B cell (primary cell): ENCODE results near the gene CAMTA2. TPM values are rescaled to one million over a fixed set of nuclear protein-coding genes. Genes with fewer than 3 reads are reported as not detected.

Source experiments
- ATAC-seq: fragments of 200-7000 bp; cut with Tn5 transposase; one replicate; pipeline ENCODE4 v1.10.0; 2021; ENCODE audit warnings: low read depth, mild to moderate bottlenecking, moderate number of reproducible peaks, moderate library complexity
- CTCF ChIA-PET: fragments of 350-600 bp; sonication (Branson Sonifier 250); formaldehyde crosslinking; loops from one replicate; lab custom pipeline; 2021; ENCODE audit warnings: antibody characterized with exemption, inconsistent platforms; lab: Charles Lee
- POLR2A ChIA-PET: fragments of 350-600 bp; sonication (Branson Sonifier 250); formaldehyde crosslinking; loops from one replicate; lab custom pipeline; 2021; ENCODE audit warnings: antibody characterized with exemption; lab: Charles Lee
- DNase-seq: peaks from one replicate; pipeline ENCODE4 v3.0.0; 2013
- H2AFZ ChIP-seq: 2 replicates; pipeline ENCODE4 v1.6.1; 2012; ENCODE audit warnings: mild to moderate bottlenecking, low read depth, low read length; ENCODE audit not compliant: insufficient read depth, poor library complexity, severe bottlenecking
- H3K27ac ChIP-seq, 2 donors: 1 replicate in 1 of 2; 2 replicates in 1 of 2; pipeline ENCODE4 v1.5.1; 2012 to 2013; ENCODE audit warnings: low read length in 2 of 2, mild to moderate bottlenecking in 2 of 2, moderate library complexity in 1 of 2
- H3K27me3 ChIP-seq, 4 experiments: fragments of 200-600 bp in 1 of 4; sonication (generic) in 1 of 4; replicated peaks in 1 of 4; 1 replicate in 2 of 4; 2 replicates in 2 of 4; pipeline versions ENCODE4 v1.6.1 to v1.7.0; 2013 to 2016; ENCODE audit warnings: low read length in 3 of 4, mild to moderate bottlenecking in 2 of 4, mixed read lengths in 1 of 4, moderate library complexity in 1 of 4; ENCODE audit not compliant: insufficient read depth in 4 of 4, control insufficient read depth in 3 of 4; ENCODE audit errors: control extremely low read depth in 1 of 4
- H3K36me3 ChIP-seq, 2 experiments: replicated peaks in 1 of 2; 1 replicate in 1 of 2; 2 replicates in 1 of 2; pipeline versions ENCODE4 v1.6.1 to v1.7.1; 2013; ENCODE audit warnings: low read length in 1 of 2; ENCODE audit not compliant: insufficient read depth in 2 of 2, control insufficient read depth in 1 of 2; ENCODE audit errors: control extremely low read depth in 1 of 2, extremely low read depth in 1 of 2
- H3K4me1 ChIP-seq, 2 donors: fragments of 200-600 bp in 1 of 2; sonication (generic) in 1 of 2; 1 replicate in 1 of 2; 2 replicates in 1 of 2; pipeline versions ENCODE4 v1.5.1 to v1.6.1; 2013 to 2017; ENCODE audit warnings: low read length in 2 of 2; ENCODE audit not compliant: control insufficient read depth in 2 of 2, insufficient read depth in 2 of 2
- H3K4me2 ChIP-seq: replicated peaks from 2 replicates; pipeline ENCODE3; 2012; ENCODE audit warnings: mild to moderate bottlenecking, low read depth, low read length; ENCODE audit not compliant: poor library complexity, severe bottlenecking
- H3K4me3 ChIP-seq, 5 experiments: fragments of 200-600 bp in 1 of 5; sonication (generic) in 1 of 5; 1 replicate in 3 of 5; 2 replicates in 2 of 5; pipeline versions ENCODE4 v1.5.1 to v1.7.0; 2011 to 2016; ENCODE audit warnings: low read length in 4 of 5, mild to moderate bottlenecking in 4 of 5, low read depth in 2 of 5, control low read depth in 1 of 5, moderate library complexity in 1 of 5; ENCODE audit not compliant: insufficient read depth in 1 of 5; ENCODE audit errors: control extremely low read depth in 1 of 5, extremely low read depth in 1 of 5
- H3K79me2 ChIP-seq: fragments of 200-600 bp; sonication (generic); one replicate; pipeline ENCODE4 v1.6.0; 2016; ENCODE audit warnings: low read length; ENCODE audit not compliant: control insufficient read depth, insufficient read depth
- H3K9ac ChIP-seq: fragments of 200-600 bp; sonication (generic); 2 replicates; pipeline ENCODE4 v1.6.1; 2017; ENCODE audit warnings: mild to moderate bottlenecking, low read length, moderate library complexity
- H3K9me3 ChIP-seq, 3 donors: one replicate each; pipeline versions ENCODE4 v1.6.1 to v1.7.1; 2013; ENCODE audit warnings: low read length in 2 of 3; ENCODE audit not compliant: control insufficient read depth in 2 of 3, insufficient read depth in 1 of 3; ENCODE audit errors: control extremely low read depth in 1 of 3
- H4K20me1 ChIP-seq: 2 replicates; pipeline ENCODE4 v1.6.0; 2012; ENCODE audit warnings: mild to moderate bottlenecking, low read length; ENCODE audit not compliant: insufficient read depth, control insufficient read depth, poor library complexity, severe bottlenecking
- H3K27ac Mint-ChIP-seq: one replicate; pipeline ENCODE4 v1.8.0; 2021; ENCODE audit warnings: mixed read lengths
- H3K27me3 Mint-ChIP-seq: one replicate; pipeline ENCODE4 v1.8.0; 2021; ENCODE audit warnings: mixed read lengths
- H3K4me1 Mint-ChIP-seq: one replicate; pipeline ENCODE4 v1.8.0; 2021; ENCODE audit warnings: mixed read lengths
- H3K4me3 Mint-ChIP-seq: one replicate; pipeline ENCODE4 v1.8.0; 2021; ENCODE audit warnings: mixed read lengths
- H3K9me3 Mint-ChIP-seq: one replicate; pipeline ENCODE4 v1.8.0; 2022; ENCODE audit warnings: mixed read lengths; ENCODE audit not compliant: insufficient read depth
- CTCF ChIP-seq: fragments of 200-600 bp; IDR thresholded peaks from one replicate; pipeline ENCODE4 v1.8.0; 2022; ENCODE audit warnings: antibody characterized with exemption, mild to moderate bottlenecking
- EZH2 ChIP-seq: IDR thresholded peaks from 2 replicates; pipeline ENCODE4 v1.6.1; 2012; ENCODE audit warnings: borderline replicate concordance, low read depth, mild to moderate bottlenecking, moderate library complexity, low read length; ENCODE audit not compliant: insufficient read depth, poor library complexity, severe bottlenecking
- WGBS: methylation state at CpG from one replicate; pipeline ENCODE4 v1.1.5; 2013; ENCODE audit warnings: missing lambda C conversion rate; ENCODE audit not compliant: insufficient coverage; 5-methylcytosine and 5-hydroxymethylcytosine counted together
- intact Hi-C: fragments of 100-400 bp; cut with micrococcal nuclease; formaldehyde crosslinking; loops from one replicate; pipeline ENCODE4 v1.10.0; 2022
- polyA plus RNA-seq: library from polyadenylated mRNA; depleted of rRNA; stranded (reverse); fragments of >200 nt; gene quantifications from 2 replicates; pipeline ENCODE4 v1.2.3, GENCODE V29; 2012
- total RNA-seq, 2 donors: library from RNA; stranded (reverse); fragments of 120-200 nt in 1 of 2; gene quantifications; 1 replicate in 1 of 2; 2 replicates in 1 of 2; pipeline versions ENCODE4 v1.2.3 to v1.2.4, GENCODE V29; 2013 to 2022

CAMTA2 gene
- total and polyA plus RNA-seq, 2 donors (not counting 1 experiment from before 2014, with no cell fraction given): 48.3 to 57.9 TPM

GRCh38 chr17:4972752-4973151 lies 14.7 kb downstream of the CAMTA2 start:
- no peak overlapping the region for H2AFZ ChIP-seq
- peaks cover 16% of the 10 kb centered on the region for H3K79me2 ChIP-seq
- no peak for ATAC-seq
- peaks cover 0 to 52% of the 10 kb centered on the region in 2 experiments for H3K36me3 ChIP-seq
- H3K9me3 ChIP-seq: no peaks in the 10 kb centered on the region
- peaks cover 9 to 12% of the 10 kb centered on the region in 2 donors for H3K4me1 ChIP-seq
- Mint-ChIP-seq H3K4me3 (no peak overlapping the region), H3K27ac (no peak overlapping the region), H3K27me3 (no peaks in the 10 kb centered on the region), H3K4me1 (peaks cover 3% of the 10 kb centered on the region), H3K9me3 (no peaks in the 10 kb centered on the region)
- no peak overlapping the region for H3K4me2 ChIP-seq
- H3K9ac ChIP-seq: no peak overlapping the region
- no peak overlapping the region for H3K4me3 ChIP-seq
- intact Hi-C loops: no loop called here
- no peak for DNase-seq
- no peaks in the 10 kb centered on the region for H4K20me1 ChIP-seq
- ChIA-PET POLR2A (interaction anchor here (0.5 kb wide), 1 partner anchor 44 kb away, joined by 8 read pairs; no protein-coding TSS in a partner anchor), CTCF (interaction anchor here (1.4 kb wide), 1 partner anchor 89 kb away, joined by 4 read pairs; no protein-coding TSS in a partner anchor)
- no peaks in the 10 kb centered on the region for H3K27me3 ChIP-seq
- no peak overlapping the region for H3K27ac ChIP-seq
- 96% methylated on average over 12 of the region's 12 CpGs for WGBS
- TF ChIP-seq CTCF: no peak
- no peak for TF ChIP-seq EZH2

DNA sequence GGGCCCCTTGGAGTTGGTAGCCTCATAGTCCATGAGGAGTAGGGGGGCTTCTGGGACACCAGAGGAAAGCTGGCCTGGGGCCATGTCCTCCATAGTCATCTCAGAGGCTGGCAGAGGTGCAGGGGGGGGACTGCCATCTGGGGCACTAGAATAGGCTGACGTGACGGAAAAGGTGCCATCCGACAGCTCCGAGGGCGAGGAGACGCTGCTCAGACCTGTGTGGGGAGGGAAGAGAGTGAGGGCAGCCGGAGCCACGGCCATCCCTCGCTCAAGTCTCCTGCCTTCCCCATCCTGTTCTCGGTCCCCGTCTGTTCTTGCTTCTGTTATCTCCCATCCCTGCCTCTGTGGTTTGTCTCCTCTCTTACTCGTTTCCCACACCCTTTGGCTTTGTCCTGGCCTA lies 15.2 kb downstream of the CAMTA2 start:
- ChIA-PET CTCF (interaction anchor here (0.9 to 1.4 kb wide), 2 partner anchors 14 to 90 kb away, joined by 3 to 4 read pairs; no protein-coding TSS in a partner anchor), POLR2A (no interaction called here)
- DNase-seq (no peak), ATAC-seq (no peak)
- Mint-ChIP-seq H3K4me3 (no peak overlapping the region), H3K27ac (no peak overlapping the region), H3K4me1 (peaks cover 2% of the 10 kb centered on the region), H3K9me3 (no peaks in the 10 kb centered on the region), H3K27me3 (no peaks in the 10 kb centered on the region)
- 100% methylated on average over 7 of the region's 12 CpGs for WGBS
- Histone ChIP-seq H3K9ac (no peak overlapping the region), H3K36me3 (peaks cover 0 to 48% of the 10 kb centered on the region in 2 experiments), H3K27me3 (no peaks in the 10 kb centered on the region), H3K4me3 (no peak overlapping the region), H3K27ac (no peak overlapping the region), H2AFZ (no peak overlapping the region), H3K4me2 (no peak overlapping the region), H3K79me2 (peaks cover 14% of the 10 kb centered on the region), H4K20me1 (no peaks in the 10 kb centered on the region), H3K9me3 (no peaks in the 10 kb centered on the region), H3K4me1 (peaks cover 9 to 12% of the 10 kb centered on the region in 2 donors)
- intact Hi-C loops: no loop called here
- TF ChIP-seq CTCF (no peak), EZH2 (no peak)
